Measurements from ENCODE around the gene LMO2.

The LMO2 gene

DNA sequence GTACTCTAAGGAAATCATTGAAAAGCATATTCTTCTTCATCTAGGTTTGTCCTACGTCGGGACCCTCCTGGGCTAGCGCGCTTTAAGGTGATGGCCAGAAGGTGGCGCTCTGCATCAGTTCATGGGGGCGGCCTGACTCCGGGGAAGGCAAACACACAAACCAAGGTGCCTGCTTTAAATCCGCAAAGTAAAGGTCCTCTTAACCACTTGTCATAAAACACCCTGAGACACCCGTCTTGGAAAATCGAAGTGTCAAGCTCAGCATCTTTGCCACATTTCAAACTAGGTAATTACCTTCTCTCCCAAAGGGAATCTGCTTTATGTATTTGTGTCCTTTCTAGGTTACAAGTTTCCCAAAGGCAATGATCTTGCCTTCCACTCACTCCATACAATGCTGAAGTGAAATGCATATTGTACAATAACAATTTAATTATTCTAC is 33.9 kb downstream of the LMO2 start:
- no peaks in the 10 kb centered on the region for H3K36me3 ChIP-seq
- no peak overlapping the region for H3K27ac ChIP-seq
- H3K4me1 ChIP-seq = no peaks in the 10 kb centered on the region
- intact Hi-C loops (cut with DNase I; ENCODE audit: low total_unique reads) = loop anchor here (10.0 kb wide), 1 partner anchor 117 kb away; no protein-coding TSS in a partner anchor
- DNase-seq = peak; percentile 74 to 77
- H3K27me3 ChIP-seq = peaks cover 0 to 26% of the 10 kb centered on the region in 2 donors
- H3K4me3 ChIP-seq = no peak overlapping the region
- TF ChIP-seq, protein P1, sequence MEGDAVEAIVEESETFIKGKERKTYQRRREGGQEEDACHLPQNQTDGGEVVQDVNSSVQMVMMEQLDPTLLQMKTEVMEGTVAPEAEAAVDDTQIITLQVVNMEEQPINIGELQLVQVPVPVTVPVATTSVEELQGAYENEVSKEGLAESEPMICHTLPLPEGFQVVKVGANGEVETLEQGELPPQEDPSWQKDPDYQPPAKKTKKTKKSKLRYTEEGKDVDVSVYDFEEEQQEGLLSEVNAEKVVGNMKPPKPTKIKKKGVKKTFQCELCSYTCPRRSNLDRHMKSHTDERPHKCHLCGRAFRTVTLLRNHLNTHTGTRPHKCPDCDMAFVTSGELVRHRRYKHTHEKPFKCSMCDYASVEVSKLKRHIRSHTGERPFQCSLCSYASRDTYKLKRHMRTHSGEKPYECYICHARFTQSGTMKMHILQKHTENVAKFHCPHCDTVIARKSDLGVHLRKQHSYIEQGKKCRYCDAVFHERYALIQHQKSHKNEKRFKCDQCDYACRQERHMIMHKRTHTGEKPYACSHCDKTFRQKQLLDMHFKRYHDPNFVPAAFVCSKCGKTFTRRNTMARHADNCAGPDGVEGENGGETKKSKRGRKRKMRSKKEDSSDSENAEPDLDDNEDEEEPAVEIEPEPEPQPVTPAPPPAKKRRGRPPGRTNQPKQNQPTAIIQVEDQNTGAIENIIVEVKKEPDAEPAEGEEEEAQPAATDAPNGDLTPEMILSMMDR (IDR thresholded peaks at IDR 0.05) = peak; percentile 62 to 78
- no peaks in the 10 kb centered on the region for H3K9me3 ChIP-seq

DNA sequence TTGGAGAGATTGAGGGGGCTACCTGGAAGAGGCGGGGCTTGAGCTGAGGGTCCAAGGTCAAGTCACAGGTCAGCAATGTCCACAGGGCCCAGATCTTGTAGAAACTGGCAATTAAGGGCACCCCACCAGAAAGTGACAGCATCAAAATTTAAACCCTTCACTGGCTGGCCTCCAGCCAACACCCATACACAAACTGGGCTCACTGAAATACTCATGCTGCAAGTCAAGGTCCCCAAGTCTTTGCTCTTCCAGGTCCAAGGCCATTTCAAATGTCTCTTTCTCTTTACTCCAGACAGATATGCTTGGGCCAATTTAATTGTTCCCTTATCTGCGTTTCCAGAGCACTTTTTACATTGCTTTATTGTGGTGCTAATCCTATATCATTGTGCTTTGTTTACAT is 36.4 kb downstream of the LMO2 start:
- Histone ChIP-seq H3K36me3 (no peaks in the 10 kb centered on the region), H3K27ac (no peak overlapping the region), H3K4me3 (no peak overlapping the region), H3K9me3 (no peaks in the 10 kb centered on the region), H3K27me3 (peaks cover 0 to 16% of the 10 kb centered on the region in 2 donors), H3K4me1 (no peaks in the 10 kb centered on the region)
- TF ChIP-seq, protein P1 (IDR thresholded peaks at IDR 0.05) = no peak
- intact Hi-C loops (cut with DNase I; ENCODE audit: low total_unique reads) = loop anchor here (10.0 kb wide), 1 partner anchor 119 kb away; no protein-coding TSS in a partner anchor
- no peak for DNase-seq

DNA sequence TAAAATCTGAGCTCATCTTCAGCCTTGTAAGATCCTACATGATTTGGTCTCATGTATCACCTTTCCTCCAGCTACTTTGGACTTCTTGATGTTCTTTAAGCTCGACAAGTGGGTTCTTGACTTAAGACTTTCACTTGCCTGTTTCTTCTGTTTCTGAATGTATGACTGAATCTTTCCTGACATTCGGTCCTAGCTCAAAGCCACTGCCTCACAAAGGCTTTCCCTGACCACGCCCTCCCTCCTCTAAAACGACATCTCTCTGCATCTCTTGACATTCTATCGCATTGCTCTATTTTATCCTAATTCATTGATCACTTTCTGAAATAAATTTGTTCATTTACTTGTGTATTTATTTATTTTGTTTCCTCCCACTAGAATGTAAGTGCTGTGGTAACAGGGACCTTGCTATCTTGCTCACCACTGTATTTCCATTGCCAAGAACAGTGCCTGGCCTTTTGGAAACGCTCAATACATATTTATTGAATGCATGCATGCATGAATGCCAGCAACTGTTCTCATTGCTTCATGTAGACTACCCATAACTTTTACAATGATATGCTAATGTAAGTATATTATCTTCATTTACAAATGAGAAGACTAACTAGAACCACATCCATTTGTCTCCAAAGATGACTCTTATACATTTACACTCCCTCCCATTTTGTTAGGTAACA is 43.0 kb downstream of the LMO2 start:
- H3K36me3 ChIP-seq = no peaks in the 10 kb centered on the region
- H3K4me1 ChIP-seq = no peaks in the 10 kb centered on the region
- TF ChIP-seq, protein P1 (IDR thresholded peaks at IDR 0.05) = no peak
- no peak for DNase-seq
- intact Hi-C loops (cut with DNase I; ENCODE audit: low total_unique reads) = no loop called here
- H3K4me3 ChIP-seq = no peak overlapping the region
- no peaks in the 10 kb centered on the region for H3K9me3 ChIP-seq
- no peak overlapping the region for H3K27ac ChIP-seq
- H3K27me3 ChIP-seq = peaks cover 0 to 5% of the 10 kb centered on the region in 2 donors

DNA sequence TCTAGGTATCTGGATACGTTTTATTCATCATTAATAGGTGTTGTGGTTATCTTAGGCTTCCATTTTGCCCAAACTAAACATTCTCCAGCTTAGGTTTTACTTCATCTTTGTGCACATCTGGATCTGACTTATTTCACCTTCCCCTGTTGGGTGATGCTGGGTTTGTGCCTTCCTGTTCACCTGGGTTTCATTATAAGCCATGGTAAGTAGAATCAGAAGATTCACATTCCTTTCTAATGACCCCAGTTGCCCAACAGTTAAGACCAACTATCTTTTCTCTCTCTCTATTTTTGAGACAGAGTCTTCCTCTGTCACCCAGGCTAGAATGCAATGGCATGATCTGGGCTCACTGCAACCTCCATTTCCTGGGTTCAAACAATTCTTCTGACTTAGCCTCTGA is 44.6 kb downstream of the LMO2 start:
- intact Hi-C loops (cut with DNase I; ENCODE audit: low total_unique reads) = no loop called here
- no peak for DNase-seq
- H3K9me3 ChIP-seq = no peaks in the 10 kb centered on the region
- no peaks in the 10 kb centered on the region for H3K4me1 ChIP-seq
- peaks cover 0 to 14% of the 10 kb centered on the region in 2 donors for H3K27me3 ChIP-seq
- no peak overlapping the region for H3K27ac ChIP-seq
- no peaks in the 10 kb centered on the region for H3K36me3 ChIP-seq
- TF ChIP-seq, protein P1 (IDR thresholded peaks at IDR 0.05) = no peak
- no peak overlapping the region for H3K4me3 ChIP-seq

DNA sequence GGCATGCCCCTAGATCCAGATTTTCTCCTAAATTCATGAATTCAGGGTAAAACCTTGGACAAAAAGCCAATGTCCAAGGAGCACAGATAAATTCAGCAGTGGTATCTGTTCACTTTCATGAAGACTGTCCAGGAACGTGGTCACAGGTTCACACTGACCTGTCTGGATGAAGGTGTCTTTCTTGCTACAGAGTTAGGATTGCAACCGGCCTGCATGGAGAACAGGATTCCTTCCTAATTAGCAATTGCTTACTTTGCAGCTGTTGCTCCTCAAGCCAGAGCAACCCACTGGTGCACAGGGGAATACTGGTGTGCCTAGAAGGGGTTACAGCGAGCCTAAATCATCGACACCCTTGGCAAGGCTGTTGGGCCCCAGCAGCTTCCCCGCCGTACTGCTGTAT is 47.6 kb downstream of the LMO2 start:
- intact Hi-C loops (cut with DNase I; ENCODE audit: low total_unique reads) = no loop called here
- H3K27me3 ChIP-seq = peaks cover 0 to 24% of the 10 kb centered on the region in 2 donors
- H3K27ac ChIP-seq = no peak overlapping the region
- no peak for DNase-seq
- no peaks in the 10 kb centered on the region for H3K9me3 ChIP-seq
- H3K4me1 ChIP-seq = no peaks in the 10 kb centered on the region
- no peak overlapping the region for H3K4me3 ChIP-seq
- H3K36me3 ChIP-seq = no peaks in the 10 kb centered on the region
- TF ChIP-seq, protein P1 (IDR thresholded peaks at IDR 0.05) = no peak

All from tibial artery (tissue), 4 donors.